GM18505 (cell line): ENCODE results near the gene NUCB2.

Source experiments
- ATAC-seq: cut with Tn5 transposase; IDR thresholded peaks from one replicate; pipeline ENCODE4 v1.9.1; 2021; ENCODE audit not compliant: unreplicated experiment
- POLR2A ChIP-seq: IDR thresholded peaks from 4 replicates; pipeline ENCODE4 v1.6.1; 2011; ENCODE audit warnings: borderline replicate concordance; ENCODE audit not compliant: insufficient read depth, insufficient read length; ENCODE audit errors: extremely low read depth

The NUCB2 gene

GRCh38 chr11:17331669-17332068 is 55.1 kb downstream of the NUCB2 start:
- no peak for ATAC-seq
- no peak for TF ChIP-seq POLR2A

GRCh38 chr11:17333799-17334586 is 57.5 kb downstream of the NUCB2 start:
- TF ChIP-seq POLR2A = no peak
- no peak for ATAC-seq

- TF ChIP-seq POLR2A = no peak
- no peak for ATAC-seq
Observed at GRCh38 chr11:17343257-17343656, 66.7 kb downstream of the NUCB2 start.

- ATAC-seq = no peak
- no peak for TF ChIP-seq POLR2A
Observed at GRCh38 chr11:17343907-17344306, 67.4 kb downstream of the NUCB2 start.

GRCh38 chr11:17347676-17348075 is 71.1 kb downstream of the NUCB2 start:
- no peak for TF ChIP-seq POLR2A
- no peak for ATAC-seq

GRCh38 chr11:17350455-17351171 is 74.1 kb downstream of the NUCB2 start:
- ATAC-seq = no peak

GRCh38 chr11:17351172-17351509 is 74.6 kb downstream of the NUCB2 start:
- no peak for TF ChIP-seq POLR2A
- no peak for ATAC-seq

More at GRCh38 chr11:17350455-17351171, 74.1 kb downstream of the NUCB2 start:
- TF ChIP-seq POLR2A = no peak

- TF ChIP-seq POLR2A = no peak
- no peak for ATAC-seq
Observed at GRCh38 chr11:17351510-17352176, 75.1 kb downstream of the NUCB2 start, which contains the start of gene NCR3LG1. Gene NCR3LG1, plus strand, starts transcription at chr11:17351800. Its CDS starts 170 bp downstream, at chr11:17351970.

GRCh38 chr11:17352950-17353820 is 76.6 kb downstream of the NUCB2 start:
- ATAC-seq = no peak
- no peak for TF ChIP-seq POLR2A

- ATAC-seq = no peak
- no peak for TF ChIP-seq POLR2A
Observed at GRCh38 chr11:17353821-17354600, 77.5 kb downstream of the NUCB2 start.

- TF ChIP-seq POLR2A = no peak
- no peak for ATAC-seq
Observed at GRCh38 chr11:17354601-17354991, 78.1 kb downstream of the NUCB2 start.

- no peak for ATAC-seq
- no peak for TF ChIP-seq POLR2A
Observed at GRCh38 chr11:17366495-17366894, 90.0 kb downstream of the NUCB2 start.

- no peak for ATAC-seq
- TF ChIP-seq POLR2A = no peak
Observed at GRCh38 chr11:17368551-17368950, 92.0 kb downstream of the NUCB2 start.

GRCh38 chr11:17369094-17369493 is 92.6 kb downstream of the NUCB2 start:
- TF ChIP-seq POLR2A = no peak

More at GRCh38 chr11:17369094-17369493, 92.6 kb downstream of the NUCB2 start:
- no peak for ATAC-seq
